Mammary epithelial cell (primary cell): Measurements from ENCODE around the gene GMPPA.

Experiments used
- EZH2 ChIP-seq: IDR thresholded peaks from 2 replicates; pipeline ENCODE4 v1.6.1; 2012; ENCODE audit warnings: low read length, inconsistent platforms, borderline replicate concordance
- TF ChIP-seq, protein P1 (sequence below), 2 donors: IDR thresholded peaks in 1 of 2; conservative IDR thresholded peaks in 1 of 2; 2 replicates each; pipeline ENCODE4 v1.5.1; 2011 to 2012; ENCODE audit warnings: inconsistent platforms in 2 of 2, low read length in 2 of 2, mild to moderate bottlenecking in 2 of 2, control low read depth in 1 of 2, low read depth in 1 of 2; ENCODE audit not compliant: insufficient read depth in 1 of 2; ENCODE audit errors: extremely low read depth in 1 of 2

DNA sequence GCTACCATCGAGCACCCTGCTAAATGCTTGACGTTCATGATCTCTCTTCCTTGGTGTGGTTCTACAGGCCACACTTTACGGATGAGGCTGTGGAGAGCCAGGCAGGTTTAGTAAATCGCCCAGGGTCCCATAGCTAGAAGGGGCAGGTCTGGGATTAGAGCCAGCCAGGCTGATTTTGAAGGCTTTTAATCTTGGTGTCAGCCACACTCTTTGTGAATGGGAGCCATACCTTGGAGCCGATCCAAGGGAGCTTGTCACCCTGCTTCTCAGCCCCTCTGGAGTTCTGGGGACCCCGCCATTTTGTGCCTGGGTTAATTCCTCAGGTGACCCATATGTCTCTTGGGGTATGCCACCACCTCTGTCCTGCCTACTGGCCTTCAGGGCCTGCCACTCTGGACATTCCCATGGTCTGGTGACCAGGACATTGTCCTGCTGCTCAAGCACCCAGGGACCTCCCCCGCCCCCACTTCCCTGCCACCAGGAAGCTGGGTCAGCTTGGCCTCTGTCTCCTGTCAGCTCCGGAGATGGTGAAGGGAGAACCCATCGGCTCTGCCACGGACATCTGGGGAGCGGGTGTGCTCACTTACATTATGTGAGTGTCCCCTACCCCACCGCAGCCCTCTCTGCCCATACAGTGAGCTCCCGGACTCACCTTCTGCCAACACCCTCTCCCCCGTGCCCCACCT is 7.3 kb upstream of the GMPPA start:
- TF ChIP-seq, protein P1, sequence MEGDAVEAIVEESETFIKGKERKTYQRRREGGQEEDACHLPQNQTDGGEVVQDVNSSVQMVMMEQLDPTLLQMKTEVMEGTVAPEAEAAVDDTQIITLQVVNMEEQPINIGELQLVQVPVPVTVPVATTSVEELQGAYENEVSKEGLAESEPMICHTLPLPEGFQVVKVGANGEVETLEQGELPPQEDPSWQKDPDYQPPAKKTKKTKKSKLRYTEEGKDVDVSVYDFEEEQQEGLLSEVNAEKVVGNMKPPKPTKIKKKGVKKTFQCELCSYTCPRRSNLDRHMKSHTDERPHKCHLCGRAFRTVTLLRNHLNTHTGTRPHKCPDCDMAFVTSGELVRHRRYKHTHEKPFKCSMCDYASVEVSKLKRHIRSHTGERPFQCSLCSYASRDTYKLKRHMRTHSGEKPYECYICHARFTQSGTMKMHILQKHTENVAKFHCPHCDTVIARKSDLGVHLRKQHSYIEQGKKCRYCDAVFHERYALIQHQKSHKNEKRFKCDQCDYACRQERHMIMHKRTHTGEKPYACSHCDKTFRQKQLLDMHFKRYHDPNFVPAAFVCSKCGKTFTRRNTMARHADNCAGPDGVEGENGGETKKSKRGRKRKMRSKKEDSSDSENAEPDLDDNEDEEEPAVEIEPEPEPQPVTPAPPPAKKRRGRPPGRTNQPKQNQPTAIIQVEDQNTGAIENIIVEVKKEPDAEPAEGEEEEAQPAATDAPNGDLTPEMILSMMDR (conservative IDR thresholded peaks at IDR 0.05 in 1 of 2, IDR thresholded peaks at IDR 0.05 in 1 of 2; ENCODE audit: extremely low read depth in 1 of 2, insufficient read depth in 1 of 2, low read depth in 1 of 2, low read length in 2 of 2): no peak
- TF ChIP-seq EZH2: no peak
